ENCODE results near the gene HOXC9. TPM values are rescaled to one million over a fixed set of nuclear protein-coding genes. Genes with fewer than 3 reads are reported as not detected.
A peak's percentile ranks its signal among the peaks of the same experiment; 100 is the strongest.

Gene HOXC9
- total RNA-seq, 2 donors from 2014 or later, result not detected

GRCh38 chr12:54031480-54031879 lies 31.5 kb downstream of the HOXC9 start:
- no peak for DNase-seq
- peaks cover 37% of the 10 kb centered on the region for H3K4me1 ChIP-seq
- no peak overlapping the region for H3K4me3 ChIP-seq
- ATAC-seq, result no peak
- TF ChIP-seq CTCF (IDR thresholded peaks at IDR 0.05) (no peak), POLR2A (IDR thresholded peaks at IDR 0.05) (no peak)
- intact Hi-C loops (cut with DNase I), result loop anchor here (5.0 kb wide), 1 partner anchor 161 kb away; no protein-coding TSS in a partner anchor
- peaks cover 4 to 54% of the 10 kb centered on the region in 2 donors for H3K27me3 ChIP-seq
- WGBS, 2 donors, result 31 to 32% methylated on average over 16 of the region's 16 CpGs
- peak overlapping the region in 1 of 4 donors; percentile 11 for H3K27ac ChIP-seq
- no peaks in the 10 kb centered on the region for H3K36me3 ChIP-seq (replicated peaks in 1 of 2; ENCODE audit: insufficient read depth in 1 of 2, low read depth in 2 of 2)
- no peaks in the 10 kb centered on the region for H3K9me3 ChIP-seq

GRCh38 chr12:54032086-54032619 lies 32.2 kb downstream of the HOXC9 start:
- H3K4me3 ChIP-seq, result no peak overlapping the region
- intact Hi-C loops (cut with DNase I), result loop anchor here (5.0 kb wide), 1 partner anchor 160 kb away; no protein-coding TSS in a partner anchor
- no peaks in the 10 kb centered on the region for H3K36me3 ChIP-seq (replicated peaks in 1 of 2; ENCODE audit: insufficient read depth in 1 of 2, low read depth in 2 of 2)
- H3K27me3 ChIP-seq, result peaks cover 4 to 50% of the 10 kb centered on the region in 2 donors
- H3K9me3 ChIP-seq, result no peaks in the 10 kb centered on the region
- 40 to 48% methylated on average over 6 of the region's 6 CpGs for WGBS, 2 donors
- ATAC-seq (no peak), DNase-seq (no peak)
- TF ChIP-seq CTCF (IDR thresholded peaks at IDR 0.05) (no peak), POLR2A (IDR thresholded peaks at IDR 0.05) (no peak)
- peaks cover 37% of the 10 kb centered on the region for H3K4me1 ChIP-seq
- no peak overlapping the region for H3K27ac ChIP-seq

GRCh38 chr12:54032627-54033100 lies 32.7 kb downstream of the HOXC9 start, which contains the start of gene HOXC5:
TSS of gene HOXC5 (plus strand) at chr12:54033050. CDS start at chr12:54033123, 73 bp downstream.
- Histone ChIP-seq H3K4me1 (peaks cover 37% of the 10 kb centered on the region), H3K36me3 (replicated peaks in 1 of 2; ENCODE audit: insufficient read depth in 1 of 2, low read depth in 2 of 2) (no peaks in the 10 kb centered on the region), H3K27me3 (peaks cover 4 to 48% of the 10 kb centered on the region in 2 donors), H3K4me3 (no peak within 1 kb of the TSS), H3K27ac (no peak within 1 kb of the TSS), H3K9me3 (no peaks in the 10 kb centered on the region)
- 3 to 12% methylated on average over 12 of the region's 12 CpGs for WGBS, 2 donors
- intact Hi-C loops (cut with DNase I), result loop anchor here (5.0 kb wide), 1 partner anchor 160 kb away; no protein-coding TSS in a partner anchor
- peak; percentile 63 to 73 (median 67) for DNase-seq
- TF ChIP-seq CTCF (IDR thresholded peaks at IDR 0.05) (peak; percentile 75 to 97 (median 79)), POLR2A (IDR thresholded peaks at IDR 0.05) (no peak)
- ATAC-seq, result peak; percentile 61

GRCh38 chr12:54033106-54033979 lies 33.4 kb downstream of the HOXC9 start:
- intact Hi-C loops (cut with DNase I), result loop anchor here (5.0 kb wide), 1 partner anchor 159 kb away; no protein-coding TSS in a partner anchor
- Histone ChIP-seq H3K9me3 (no peaks in the 10 kb centered on the region), H3K4me3 (no peak overlapping the region), H3K36me3 (replicated peaks in 1 of 2; ENCODE audit: insufficient read depth in 1 of 2, low read depth in 2 of 2) (no peaks in the 10 kb centered on the region), H3K4me1 (peaks cover 36% of the 10 kb centered on the region), H3K27me3 (peaks cover 4 to 48% of the 10 kb centered on the region in 2 donors), H3K27ac (no peak overlapping the region)
- 2 to 8% methylated on average over 40 to 59 of the region's 61 CpGs for WGBS, 2 donors
- ATAC-seq (no peak), DNase-seq (peak in 1 of 4 donors; percentile 25)
- TF ChIP-seq CTCF (IDR thresholded peaks at IDR 0.05) (no peak), POLR2A (IDR thresholded peaks at IDR 0.05) (no peak)
